Esophagus squamous epithelium (tissue), 5 donors: ENCODE data around the gene AFG3L2. TPM values are rescaled to one million over a fixed set of nuclear protein-coding genes. Genes with fewer than 3 reads are reported as not detected.

Experiments
- DNase-seq: peaks from one replicate; lab custom pipeline; 2025; lab: John Stamatoyannopoulos, UW
- H3K27ac ChIP-seq, 4 donors: fragments of 200-600 bp; sonication (generic); one replicate each; pipeline ENCODE4 v1.5.1; 2016 to 2019; ENCODE audit warnings: mild to moderate bottlenecking in 1 of 4
- H3K27me3 ChIP-seq, 4 donors: fragments of 200-600 bp; sonication (generic); 1 replicate in 3 of 4; 2 replicates in 1 of 4; pipeline versions ENCODE4 v1.5.1 to v1.6.0; 2017 to 2021; ENCODE audit warnings: antibody characterized with exemption in 1 of 4
- H3K36me3 ChIP-seq, 3 donors: fragments of 200-600 bp; sonication (generic); one replicate each; pipeline ENCODE4 v1.5.1; 2016 to 2019
- H3K4me1 ChIP-seq, 3 donors: fragments of 200-600 bp; sonication (generic); one replicate each; pipeline ENCODE4 v1.5.1; 2017 to 2019
- H3K4me3 ChIP-seq, 4 donors: fragments of 200-600 bp; sonication (generic); 1 replicate in 3 of 4; 2 replicates in 1 of 4; pipeline ENCODE4 v1.5.1; 2016 to 2019; ENCODE audit warnings: mild to moderate bottlenecking in 2 of 4, moderate library complexity in 1 of 4
- H3K9me3 ChIP-seq, 3 donors: fragments of 200-600 bp; sonication (generic); one replicate each; pipeline ENCODE4 v1.5.1; 2016 to 2019
- POLR2A ChIP-seq, 4 donors: fragments of 450-650 bp; IDR thresholded peaks; one replicate each; pipeline ENCODE4 v1.6.1; 2017; ENCODE audit warnings: antibody characterized with exemption in 4 of 4, mild to moderate bottlenecking in 4 of 4, moderate library complexity in 3 of 4
- WGBS, 2 donors: methylation state at CpG; one replicate each; pipeline ENCODE4 v1.1.5; 2018; 5-methylcytosine and 5-hydroxymethylcytosine counted together
- intact Hi-C: fragments of 100-400 bp; cut with DNase I; formaldehyde crosslinking; loops from one replicate; pipeline ENCODE4 v1.15.0; 2022
- total RNA-seq, 4 donors: library from RNA; depleted of rRNA; stranded (reverse); fragments of >200 nt; gene quantifications; one replicate each; pipeline ENCODE4 v1.1.0, GENCODE V29; 2016
- TF ChIP-seq, protein P1 (sequence below), 6 experiments: fragments of 450-650 bp in 4 of 6; fragments of 200-600 bp in 2 of 6; sonication (generic) in 2 of 6; IDR thresholded peaks; one replicate each; pipeline ENCODE4 v1.5.1; 2016 to 2019; ENCODE audit warnings: antibody characterized with exemption in 6 of 6, mild to moderate bottlenecking in 4 of 6, moderate library complexity in 4 of 6
- donor health status: DM: yes; HTN: yes; CAD: no.

Gene AFG3L2
- total RNA-seq, 4 donors from 2014 or later = 41.5 to 62.9 (median 58.1) TPM

DNA sequence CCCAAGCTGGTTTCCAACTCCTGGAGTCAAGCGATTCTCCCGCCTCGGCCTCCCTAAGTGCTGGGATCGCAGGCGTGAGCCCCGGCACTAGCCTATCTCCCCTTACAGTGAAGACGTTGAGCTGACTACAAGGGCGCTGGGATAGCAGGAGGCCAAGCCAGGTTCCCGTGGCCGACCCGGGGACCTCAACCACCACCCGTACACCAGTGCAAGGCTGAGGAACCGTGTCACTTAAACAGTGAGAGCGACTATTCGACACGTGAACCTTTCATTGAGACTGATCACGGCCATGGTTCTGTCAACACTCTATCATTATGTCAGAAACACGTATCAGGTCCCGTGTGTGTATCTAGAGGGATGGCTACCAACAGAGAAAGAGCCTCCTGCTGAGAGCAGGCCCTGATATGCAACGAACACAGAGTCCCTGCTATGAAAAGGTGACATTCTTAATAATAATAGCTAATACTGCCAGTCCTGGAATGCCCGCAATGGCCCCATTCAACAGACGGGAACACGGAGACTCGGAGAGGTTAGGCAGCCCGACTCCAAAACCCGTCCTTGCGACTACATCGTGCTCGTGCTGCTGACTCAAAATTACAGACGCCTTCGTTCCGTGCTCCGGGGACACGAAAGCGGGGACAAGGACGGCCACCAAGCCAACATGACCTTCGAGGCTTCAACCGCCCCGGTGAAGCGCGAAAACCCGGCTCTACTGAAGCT, 833 bp downstream of the AFG3L2 start:
- no peak for DNase-seq
- Histone ChIP-seq H3K27me3 (no peaks in the 10 kb centered on the region), H3K9me3 (no peaks in the 10 kb centered on the region), H3K4me1 (peaks cover 13 to 54% (median 24%) of the 10 kb centered on the region in 3 donors), H3K27ac (peak overlapping the region; percentile 93 to 100 (median 97)), H3K36me3 (no peaks in the 10 kb centered on the region), H3K4me3 (peak overlapping the region; percentile 62 to 98 (median 80))
- WGBS, 2 donors = 8 to 11% methylated on average over 10 to 27 of the region's 42 CpGs
- intact Hi-C loops = no loop called here
- no peak for TF ChIP-seq POLR2A (IDR thresholded peaks at IDR 0.05)
- TF ChIP-seq, protein P1, sequence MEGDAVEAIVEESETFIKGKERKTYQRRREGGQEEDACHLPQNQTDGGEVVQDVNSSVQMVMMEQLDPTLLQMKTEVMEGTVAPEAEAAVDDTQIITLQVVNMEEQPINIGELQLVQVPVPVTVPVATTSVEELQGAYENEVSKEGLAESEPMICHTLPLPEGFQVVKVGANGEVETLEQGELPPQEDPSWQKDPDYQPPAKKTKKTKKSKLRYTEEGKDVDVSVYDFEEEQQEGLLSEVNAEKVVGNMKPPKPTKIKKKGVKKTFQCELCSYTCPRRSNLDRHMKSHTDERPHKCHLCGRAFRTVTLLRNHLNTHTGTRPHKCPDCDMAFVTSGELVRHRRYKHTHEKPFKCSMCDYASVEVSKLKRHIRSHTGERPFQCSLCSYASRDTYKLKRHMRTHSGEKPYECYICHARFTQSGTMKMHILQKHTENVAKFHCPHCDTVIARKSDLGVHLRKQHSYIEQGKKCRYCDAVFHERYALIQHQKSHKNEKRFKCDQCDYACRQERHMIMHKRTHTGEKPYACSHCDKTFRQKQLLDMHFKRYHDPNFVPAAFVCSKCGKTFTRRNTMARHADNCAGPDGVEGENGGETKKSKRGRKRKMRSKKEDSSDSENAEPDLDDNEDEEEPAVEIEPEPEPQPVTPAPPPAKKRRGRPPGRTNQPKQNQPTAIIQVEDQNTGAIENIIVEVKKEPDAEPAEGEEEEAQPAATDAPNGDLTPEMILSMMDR (IDR thresholded peaks at IDR 0.05) = no peak

DNA sequence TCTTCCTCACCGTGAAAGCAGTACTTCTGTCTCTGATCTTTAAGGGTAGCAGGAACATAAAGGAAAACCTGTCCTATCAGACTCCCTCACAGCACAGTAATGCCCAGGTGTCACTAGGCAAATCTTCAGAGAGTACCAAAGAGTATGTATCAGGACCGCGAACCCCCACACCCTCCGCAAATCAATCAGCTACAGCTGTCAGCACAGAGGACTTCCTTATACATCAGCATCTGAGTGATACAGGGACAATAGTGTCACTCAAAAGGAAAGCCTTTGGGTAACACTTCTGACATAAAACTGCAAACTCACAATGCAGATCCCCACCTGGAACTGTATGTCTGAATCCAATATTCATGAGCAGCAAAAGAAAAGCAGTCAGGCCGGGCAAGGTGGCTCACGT, 2.6 kb downstream of the AFG3L2 start:
- TF ChIP-seq POLR2A (IDR thresholded peaks at IDR 0.05) = no peak
- TF ChIP-seq, protein P1 (IDR thresholded peaks at IDR 0.05) = no peak
- no peak overlapping the region for H3K27ac ChIP-seq
- intact Hi-C loops = no loop called here
- no peaks in the 10 kb centered on the region for H3K9me3 ChIP-seq
- WGBS, 2 donors = 88 to 89% methylated on average over 2 to 4 of the region's 6 CpGs
- peaks cover 0 to 10% (median 0%) of the 10 kb centered on the region in 3 donors for H3K36me3 ChIP-seq
- no peaks in the 10 kb centered on the region for H3K27me3 ChIP-seq
- no peak for DNase-seq
- peaks cover 13 to 54% (median 24%) of the 10 kb centered on the region in 3 donors for H3K4me1 ChIP-seq
- no peak overlapping the region for H3K4me3 ChIP-seq

DNA sequence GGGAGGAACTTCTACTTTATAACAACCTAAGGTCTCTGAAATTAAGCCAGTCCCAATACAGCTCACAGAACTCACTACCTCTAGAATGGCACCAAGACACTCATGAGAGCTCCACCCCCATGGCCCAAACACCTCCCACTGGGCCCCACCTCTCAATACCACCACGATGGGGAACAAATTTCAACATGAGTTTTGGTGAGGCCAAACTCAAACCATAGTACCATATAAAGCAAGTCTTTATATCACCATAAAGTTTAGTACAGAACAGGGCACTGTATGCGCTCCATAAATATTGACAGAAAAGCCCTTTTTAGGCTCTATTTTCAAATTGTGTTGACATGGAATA, 3.3 kb downstream of the AFG3L2 start:
- no peak for DNase-seq
- Histone ChIP-seq H3K36me3 (peaks cover 0 to 17% (median 0%) of the 10 kb centered on the region in 3 donors), H3K4me3 (no peak overlapping the region), H3K4me1 (peaks cover 13 to 54% (median 24%) of the 10 kb centered on the region in 3 donors), H3K27ac (no peak overlapping the region), H3K9me3 (no peaks in the 10 kb centered on the region), H3K27me3 (no peaks in the 10 kb centered on the region)
- TF ChIP-seq POLR2A (IDR thresholded peaks at IDR 0.05) = no peak
- TF ChIP-seq, protein P1 (IDR thresholded peaks at IDR 0.05) = no peak
- 70 to 75% methylated on average over 2 of the region's 2 CpGs for WGBS, 2 donors
- intact Hi-C loops = no loop called here

DNA sequence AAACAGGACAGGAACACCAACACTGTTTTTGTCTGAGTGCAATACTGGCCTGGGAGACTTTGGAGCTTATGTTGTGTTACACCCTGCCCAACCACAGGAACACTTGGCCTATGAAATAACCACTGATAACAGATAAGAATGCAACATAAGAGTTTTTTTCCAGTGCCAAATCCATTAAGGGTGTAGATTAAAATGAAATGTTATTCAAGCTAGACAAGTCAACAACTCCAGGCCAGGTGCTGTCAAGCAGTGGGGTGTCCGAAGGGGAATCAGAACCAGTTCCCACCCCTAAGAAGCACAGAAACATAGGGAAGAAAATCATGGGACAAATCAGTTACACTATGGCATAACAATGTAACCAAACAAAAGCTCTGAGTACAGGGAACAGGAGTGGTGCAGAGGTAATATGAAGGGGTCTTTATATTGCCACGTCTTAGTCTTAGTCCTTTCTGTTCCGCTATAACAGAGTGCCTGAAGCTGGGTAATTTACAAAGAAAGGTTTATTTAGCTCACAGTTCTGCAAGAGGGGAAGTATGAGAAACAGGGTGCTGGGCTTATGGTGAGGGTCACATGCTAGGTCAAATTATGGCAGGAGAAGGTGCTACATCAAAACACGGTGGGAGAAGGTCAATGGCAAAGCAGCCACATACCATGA, 3.8 kb downstream of the AFG3L2 start:
- H3K9me3 ChIP-seq = no peaks in the 10 kb centered on the region
- DNase-seq = no peak
- no peak for TF ChIP-seq POLR2A (IDR thresholded peaks at IDR 0.05)
- TF ChIP-seq, protein P1 (IDR thresholded peaks at IDR 0.05) = no peak
- intact Hi-C loops = no loop called here
- H3K36me3 ChIP-seq = peaks cover 0 to 22% (median 0%) of the 10 kb centered on the region in 3 donors
- peaks cover 13 to 53% (median 24%) of the 10 kb centered on the region in 3 donors for H3K4me1 ChIP-seq
- whole genome bisulfite sequencing, 2 donors = 77 to 82% methylated on average over 4 of the region's 4 CpGs
- H3K27me3 ChIP-seq = no peaks in the 10 kb centered on the region
- H3K4me3 ChIP-seq = no peak overlapping the region
- no peak overlapping the region for H3K27ac ChIP-seq

DNA sequence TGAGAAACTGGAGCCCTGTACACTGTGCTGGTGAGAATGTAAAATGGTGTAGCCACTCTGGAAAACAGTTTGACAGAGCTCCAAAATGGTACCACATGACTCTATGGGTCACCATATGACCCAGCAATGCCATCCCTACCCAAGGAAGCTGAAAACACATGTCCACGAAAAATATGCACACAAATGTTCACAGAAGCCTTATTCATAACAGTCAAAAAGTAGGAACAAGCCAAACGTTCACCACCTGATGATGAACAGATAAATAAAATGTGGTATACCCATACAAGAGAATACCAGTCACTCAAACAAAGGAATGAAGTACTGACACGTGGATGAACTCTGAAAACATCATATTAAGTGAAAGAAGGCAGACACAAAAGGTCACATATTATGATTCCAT, 4.6 kb downstream of the AFG3L2 start:
- Histone ChIP-seq H3K27me3 (no peaks in the 10 kb centered on the region), H3K9me3 (no peaks in the 10 kb centered on the region), H3K4me3 (no peak overlapping the region), H3K36me3 (peaks cover 0 to 30% (median 2%) of the 10 kb centered on the region in 3 donors), H3K27ac (no peak overlapping the region), H3K4me1 (peaks cover 13 to 46% (median 21%) of the 10 kb centered on the region in 3 donors)
- 49 to 51% methylated on average over 3 of the region's 3 CpGs for WGBS, 2 donors
- no peak for DNase-seq
- TF ChIP-seq POLR2A (IDR thresholded peaks at IDR 0.05) = no peak
- TF ChIP-seq, protein P1 (IDR thresholded peaks at IDR 0.05) = no peak
- intact Hi-C loops = no loop called here
